K562 (cell line): Measurements from ENCODE around the gene TARS3. TPM values are rescaled to one million over a fixed set of nuclear protein-coding genes. Genes with fewer than 3 reads are reported as not detected.

Source experiments
- ATAC-seq: fragments of 200-7000 bp; cut with Tn5 transposase; 3 replicates; pipeline ENCODE4 v1.9.1; 2020; ENCODE audit warnings: moderate library complexity
- BruUV-seq: library from RNA; stranded (reverse); fragments of 400-500 nt; replicated peaks from 2 replicates; lab custom pipeline; 2021; lab: Mats Ljungman, UMichigan
- CTCF ChIA-PET: fragments of 300-600 bp; formaldehyde crosslinking; extraction: SDS; loops from one replicate; lab custom pipeline; 2021; ENCODE audit warnings: low intra/inter-chr PET ratio; lab: Yijun Ruan, JAX
- POLR2A ChIA-PET: fragments of 300-600, 350-650 bp; sonication (Branson Sonifier 250); formaldehyde crosslinking; extraction: SDS; loops from one replicate; lab custom pipeline; 2021; ENCODE audit warnings: antibody characterized with exemption, inconsistent platforms; lab: Yijun Ruan, JAX
- DNase-seq, 4 experiments: peaks; one replicate each; pipeline versions ENCODE4 v3.0.0 to v3.0.0-alpha.2; 2011 to 2018; ENCODE audit warnings: low spot score in 3 of 4, mixed read lengths in 3 of 4; ENCODE audit errors: extremely low read depth in 1 of 4
- FAIRE-seq: peaks from 2 replicates; lab custom pipeline; 2011; peaks lifted over from hg19 to GRCh38; lab: Jason Lieb, UNC
- H2AFZ ChIP-seq: 2 replicates; pipeline ENCODE4 v1.6.0; 2011; ENCODE audit warnings: low read depth, low read length, control low read depth, inconsistent platforms
- H3K27ac ChIP-seq: fragments of 200-600 bp; 3 replicates; pipeline ENCODE4 v1.8.0; 2011; ENCODE audit warnings: low read depth, mild to moderate bottlenecking, control low read depth, inconsistent platforms, low read length, moderate library complexity, mixed read lengths; ENCODE audit errors: extremely low read depth
- H3K27me3 ChIP-seq, 2 experiments: fragments of 300-600 bp in 1 of 2; 2 replicates in 1 of 2; 3 replicates in 1 of 2; pipeline versions ENCODE4 v1.6.0 to v1.8.0; 2011; ENCODE audit warnings: inconsistent platforms in 2 of 2, low read length in 2 of 2, mild to moderate bottlenecking in 1 of 2, mixed read lengths in 1 of 2, moderate library complexity in 1 of 2; ENCODE audit not compliant: control insufficient read depth in 2 of 2, insufficient read depth in 2 of 2
- H3K36me3 ChIP-seq: fragments of 300-600 bp; 3 replicates; pipeline ENCODE4 v1.8.0; 2011; ENCODE audit warnings: mild to moderate bottlenecking, low read length, inconsistent platforms; ENCODE audit not compliant: control insufficient read depth, insufficient read depth
- H3K4me1 ChIP-seq, 2 experiments: fragments of 200-600 bp in 1 of 2; replicated peaks in 1 of 2; 2 replicates in 1 of 2; 3 replicates in 1 of 2; pipeline versions ENCODE4 v1.5.1 to v1.8.0; 2011; ENCODE audit warnings: inconsistent platforms in 2 of 2, low read length in 2 of 2, mild to moderate bottlenecking in 1 of 2, mixed read lengths in 1 of 2, moderate library complexity in 1 of 2; ENCODE audit not compliant: control insufficient read depth in 2 of 2, insufficient read depth in 2 of 2
- H3K4me2 ChIP-seq: 2 replicates; pipeline ENCODE4 v1.6.1; 2011; ENCODE audit warnings: low read length, control low read depth, inconsistent platforms, mixed read lengths; ENCODE audit not compliant: insufficient read depth
- H3K4me3 ChIP-seq: fragments of 200-600 bp; sonication (generic), shearing (Covaris generic); 2 replicates; pipeline ENCODE4 v1.5.1; 2016; ENCODE audit warnings: control low read depth, inconsistent platforms
- H3K79me2 ChIP-seq: fragments of 200-600 bp; 3 replicates; pipeline ENCODE4 v1.8.0; 2011; ENCODE audit warnings: low read length, inconsistent platforms; ENCODE audit not compliant: control insufficient read depth, insufficient read depth
- H3K9ac ChIP-seq, 2 experiments: 2 replicates each; pipeline versions ENCODE4 v1.6.0 to v1.6.1; 2011; ENCODE audit warnings: low read depth in 2 of 2, low read length in 2 of 2, control low read depth in 1 of 2, inconsistent platforms in 1 of 2, mild to moderate bottlenecking in 1 of 2, mixed read lengths in 1 of 2; ENCODE audit not compliant: insufficient read depth in 1 of 2
- H3K9me1 ChIP-seq: one replicate; pipeline ENCODE4 v1.6.0; 2011; ENCODE audit warnings: inconsistent platforms, mild to moderate bottlenecking, low read length, moderate library complexity; ENCODE audit not compliant: control insufficient read depth, insufficient read depth
- H3K9me3 ChIP-seq: replicated peaks from 2 replicates; pipeline ENCODE4 v1.5.1; 2011; ENCODE audit warnings: low read depth, low read length, inconsistent platforms; ENCODE audit not compliant: control insufficient read depth, insufficient read depth
- H4K20me1 ChIP-seq: replicated peaks from 2 replicates; pipeline ENCODE4 v1.6.1; 2011; ENCODE audit warnings: low read length, inconsistent platforms, mixed read lengths; ENCODE audit not compliant: control insufficient read depth, insufficient read depth
- C11orf30 ChIP-seq: fragments of 450-650 bp; IDR thresholded peaks from 2 replicates; pipeline ENCODE4 v1.6.1; 2016; ENCODE audit warnings: low read depth, mild to moderate bottlenecking
- KAT7 ChIP-seq: sonication (generic); formaldehyde crosslinking; IDR thresholded peaks from 2 replicates; pipeline ENCODE4 v1.8.0; 2022; ENCODE audit warnings: missing genetic modification reagents, mild to moderate bottlenecking, borderline replicate concordance
- MAFG ChIP-seq: fragments of 450-650 bp; conservative IDR thresholded peaks from 2 replicates; pipeline ENCODE4 v1.6.1; 2016; ENCODE audit warnings: missing genetic modification characterization, missing compliant biosample characterization
- ZNF316 ChIP-seq: fragments of 450-650 bp; IDR thresholded peaks from 2 replicates; pipeline ENCODE4 v1.6.1; 2016
- WGBS: fragments of 100-300 bp; shearing (Covaris generic); methylation state at CpG from one replicate; pipeline ENCODE4 v1.1.6; 2016; ENCODE audit warnings: low coverage, mixed read lengths; ENCODE audit not compliant: insufficient coverage; ENCODE audit errors: missing lambda C conversion rate; 5-methylcytosine and 5-hydroxymethylcytosine counted together
- in situ Hi-C: fragments of 300-500 bp; cut with MboI; formaldehyde crosslinking; loops from 4 replicates; pipeline ENCODE4 v1.15.0; 2018; ENCODE audit warnings: inconsistent platforms, mixed read lengths
- intact Hi-C: fragments of 100-400 bp; cut with micrococcal nuclease; formaldehyde crosslinking; loops from 2 replicates; pipeline ENCODE4 v1.14.2; 2022
- polyA plus RNA-seq, 8 experiments: library from polyadenylated mRNA; depleted of rRNA in 4 of 8; stranded (reverse) in 5 of 8; unstranded in 3 of 8; fragments of >200 nt; fragmentation: Nextera tagmentation in 2 of 8; fragmentation: Illumina TruSeq in 1 of 8; extraction: Ambion mirVana in 2 of 8; extraction: Trizol in 1 of 8; gene quantifications; 2 replicates each; pipeline versions ENCODE4 v1.2.1 to v1.2.3, GENCODE V29; 2011 to 2014; ENCODE audit warnings: inconsistent platforms in 1 of 8, missing spikeins in 1 of 8
- total RNA-seq, 7 experiments: library from RNA; depleted of rRNA in 6 of 7; stranded (reverse); fragments of >200 nt in 6 of 7; fragmentation: Illumina TruSeq in 2 of 7; extraction: Trizol in 2 of 7; gene quantifications; 2 replicates each; pipeline versions ENCODE4 v1.2.1 to v1.2.3, GENCODE V29; 2011 to 2021; ENCODE audit warnings: low replicate concordance in 1 of 7
- TF ChIP-seq, protein P1 (sequence below): fragments of 200-600 bp; sonication (generic); IDR thresholded peaks from one replicate; pipeline ENCODE4 v1.6.1; 2012; ENCODE audit warnings: mild to moderate bottlenecking, low read depth, low read length, inconsistent platforms

TARS3 gene
- total and polyA plus RNA-seq, 9 of the 15 experiments (the other 6 are each of a cell fraction or from before 2014, with no cell fraction given): 2.1 to 14.7 (median 9.8) TPM

DNA sequence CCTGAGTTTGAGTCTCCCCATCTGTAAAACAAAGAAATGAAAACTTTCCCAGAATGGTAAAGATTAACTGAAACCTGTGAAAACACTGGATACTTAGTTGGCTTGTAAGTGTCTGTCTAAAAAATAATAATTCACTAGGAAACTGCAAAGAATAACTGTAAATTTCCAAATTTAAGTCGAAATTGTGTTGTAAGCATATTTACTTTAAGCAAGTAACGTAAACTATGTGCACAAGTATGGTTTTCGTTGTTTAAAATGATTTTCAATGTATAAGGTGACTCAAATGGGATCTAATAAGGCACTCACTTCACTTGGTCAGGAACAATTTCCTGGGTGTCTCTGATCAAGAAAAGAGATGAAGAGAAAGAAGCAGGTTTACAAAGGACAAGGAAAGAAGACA lies 8.5 kb upstream of the TARS3 start:
- Histone ChIP-seq H2AFZ (peak overlapping the region; percentile 9; the same call in 1 of the 2 replicates), H3K4me1 (peaks cover 6 to 28% of the 10 kb centered on the region in 2 experiments; a peak in 4 of 5 replicates), H3K9me1 (no peaks in the 10 kb centered on the region), H3K79me2 (no peaks in the 10 kb centered on the region), H3K27me3 (no peaks in the 10 kb centered on the region), H4K20me1 (no peaks in the 10 kb centered on the region), H3K4me2 (0 out of 2 replicates have a peak overlapping the region, but pooled peaks have one; percentile 42), H3K36me3 (no peaks in the 10 kb centered on the region), H3K9ac (0 out of 4 replicates have a peak overlapping the region, but pooled peaks of 1 of the 2 experiments have one; percentile 36), H3K9me3 (no peaks in the 10 kb centered on the region), H3K27ac (peak overlapping the region; percentile 47; the same call in 1 of the 3 replicates), H3K4me3 (no peak overlapping the region)
- intact Hi-C loops (no loop called here), in situ Hi-C loops (no loop called here)
- CTCF ChIA-PET: no interaction called here
- no TSS peak for BruUV-seq
- TF ChIP-seq ZNF316 (peak; percentile 76), MAFG (tag) (0 out of 2 replicates have a peak, but pooled peaks have one; percentile 13), KAT7 (CRISPR knock-in tag) (no peak), C11orf30 (peak; percentile 62)
- TF ChIP-seq, protein P1, sequence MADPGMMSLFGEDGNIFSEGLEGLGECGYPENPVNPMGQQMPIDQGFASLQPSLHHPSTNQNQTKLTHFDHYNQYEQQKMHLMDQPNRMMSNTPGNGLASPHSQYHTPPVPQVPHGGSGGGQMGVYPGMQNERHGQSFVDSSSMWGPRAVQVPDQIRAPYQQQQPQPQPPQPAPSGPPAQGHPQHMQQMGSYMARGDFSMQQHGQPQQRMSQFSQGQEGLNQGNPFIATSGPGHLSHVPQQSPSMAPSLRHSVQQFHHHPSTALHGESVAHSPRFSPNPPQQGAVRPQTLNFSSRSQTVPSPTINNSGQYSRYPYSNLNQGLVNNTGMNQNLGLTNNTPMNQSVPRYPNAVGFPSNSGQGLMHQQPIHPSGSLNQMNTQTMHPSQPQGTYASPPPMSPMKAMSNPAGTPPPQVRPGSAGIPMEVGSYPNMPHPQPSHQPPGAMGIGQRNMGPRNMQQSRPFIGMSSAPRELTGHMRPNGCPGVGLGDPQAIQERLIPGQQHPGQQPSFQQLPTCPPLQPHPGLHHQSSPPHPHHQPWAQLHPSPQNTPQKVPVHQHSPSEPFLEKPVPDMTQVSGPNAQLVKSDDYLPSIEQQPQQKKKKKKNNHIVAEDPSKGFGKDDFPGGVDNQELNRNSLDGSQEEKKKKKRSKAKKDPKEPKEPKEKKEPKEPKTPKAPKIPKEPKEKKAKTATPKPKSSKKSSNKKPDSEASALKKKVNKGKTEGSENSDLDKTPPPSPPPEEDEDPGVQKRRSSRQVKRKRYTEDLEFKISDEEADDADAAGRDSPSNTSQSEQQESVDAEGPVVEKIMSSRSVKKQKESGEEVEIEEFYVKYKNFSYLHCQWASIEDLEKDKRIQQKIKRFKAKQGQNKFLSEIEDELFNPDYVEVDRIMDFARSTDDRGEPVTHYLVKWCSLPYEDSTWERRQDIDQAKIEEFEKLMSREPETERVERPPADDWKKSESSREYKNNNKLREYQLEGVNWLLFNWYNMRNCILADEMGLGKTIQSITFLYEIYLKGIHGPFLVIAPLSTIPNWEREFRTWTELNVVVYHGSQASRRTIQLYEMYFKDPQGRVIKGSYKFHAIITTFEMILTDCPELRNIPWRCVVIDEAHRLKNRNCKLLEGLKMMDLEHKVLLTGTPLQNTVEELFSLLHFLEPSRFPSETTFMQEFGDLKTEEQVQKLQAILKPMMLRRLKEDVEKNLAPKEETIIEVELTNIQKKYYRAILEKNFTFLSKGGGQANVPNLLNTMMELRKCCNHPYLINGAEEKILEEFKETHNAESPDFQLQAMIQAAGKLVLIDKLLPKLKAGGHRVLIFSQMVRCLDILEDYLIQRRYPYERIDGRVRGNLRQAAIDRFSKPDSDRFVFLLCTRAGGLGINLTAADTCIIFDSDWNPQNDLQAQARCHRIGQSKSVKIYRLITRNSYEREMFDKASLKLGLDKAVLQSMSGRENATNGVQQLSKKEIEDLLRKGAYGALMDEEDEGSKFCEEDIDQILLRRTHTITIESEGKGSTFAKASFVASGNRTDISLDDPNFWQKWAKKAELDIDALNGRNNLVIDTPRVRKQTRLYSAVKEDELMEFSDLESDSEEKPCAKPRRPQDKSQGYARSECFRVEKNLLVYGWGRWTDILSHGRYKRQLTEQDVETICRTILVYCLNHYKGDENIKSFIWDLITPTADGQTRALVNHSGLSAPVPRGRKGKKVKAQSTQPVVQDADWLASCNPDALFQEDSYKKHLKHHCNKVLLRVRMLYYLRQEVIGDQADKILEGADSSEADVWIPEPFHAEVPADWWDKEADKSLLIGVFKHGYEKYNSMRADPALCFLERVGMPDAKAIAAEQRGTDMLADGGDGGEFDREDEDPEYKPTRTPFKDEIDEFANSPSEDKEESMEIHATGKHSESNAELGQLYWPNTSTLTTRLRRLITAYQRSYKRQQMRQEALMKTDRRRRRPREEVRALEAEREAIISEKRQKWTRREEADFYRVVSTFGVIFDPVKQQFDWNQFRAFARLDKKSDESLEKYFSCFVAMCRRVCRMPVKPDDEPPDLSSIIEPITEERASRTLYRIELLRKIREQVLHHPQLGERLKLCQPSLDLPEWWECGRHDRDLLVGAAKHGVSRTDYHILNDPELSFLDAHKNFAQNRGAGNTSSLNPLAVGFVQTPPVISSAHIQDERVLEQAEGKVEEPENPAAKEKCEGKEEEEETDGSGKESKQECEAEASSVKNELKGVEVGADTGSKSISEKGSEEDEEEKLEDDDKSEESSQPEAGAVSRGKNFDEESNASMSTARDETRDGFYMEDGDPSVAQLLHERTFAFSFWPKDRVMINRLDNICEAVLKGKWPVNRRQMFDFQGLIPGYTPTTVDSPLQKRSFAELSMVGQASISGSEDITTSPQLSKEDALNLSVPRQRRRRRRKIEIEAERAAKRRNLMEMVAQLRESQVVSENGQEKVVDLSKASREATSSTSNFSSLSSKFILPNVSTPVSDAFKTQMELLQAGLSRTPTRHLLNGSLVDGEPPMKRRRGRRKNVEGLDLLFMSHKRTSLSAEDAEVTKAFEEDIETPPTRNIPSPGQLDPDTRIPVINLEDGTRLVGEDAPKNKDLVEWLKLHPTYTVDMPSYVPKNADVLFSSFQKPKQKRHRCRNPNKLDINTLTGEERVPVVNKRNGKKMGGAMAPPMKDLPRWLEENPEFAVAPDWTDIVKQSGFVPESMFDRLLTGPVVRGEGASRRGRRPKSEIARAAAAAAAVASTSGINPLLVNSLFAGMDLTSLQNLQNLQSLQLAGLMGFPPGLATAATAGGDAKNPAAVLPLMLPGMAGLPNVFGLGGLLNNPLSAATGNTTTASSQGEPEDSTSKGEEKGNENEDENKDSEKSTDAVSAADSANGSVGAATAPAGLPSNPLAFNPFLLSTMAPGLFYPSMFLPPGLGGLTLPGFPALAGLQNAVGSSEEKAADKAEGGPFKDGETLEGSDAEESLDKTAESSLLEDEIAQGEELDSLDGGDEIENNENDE: no peak
- ATAC-seq (no peak), FAIRE-seq (no peak), DNase-seq (no peak)
- POLR2A ChIA-PET: interaction anchor here (1.2 to 1.5 kb wide), 2 partner anchors 10 to 13 kb away, joined by 4 to 6 read pairs; no protein-coding TSS in a partner anchor
- 49% methylated on average over 3 of the region's 3 CpGs for WGBS
